ENCODE data around the gene CLDN6. TPM values are rescaled to one million over a fixed set of nuclear protein-coding genes. Genes with fewer than 3 reads are reported as not detected.

CLDN6 gene
- total and polyA plus RNA-seq, 9 of the 15 experiments (the other 6 are each of a cell fraction or from before 2014, with no cell fraction given), result 0.22 to 0.75 (median 0.38) TPM; not detected in 3

DNA sequence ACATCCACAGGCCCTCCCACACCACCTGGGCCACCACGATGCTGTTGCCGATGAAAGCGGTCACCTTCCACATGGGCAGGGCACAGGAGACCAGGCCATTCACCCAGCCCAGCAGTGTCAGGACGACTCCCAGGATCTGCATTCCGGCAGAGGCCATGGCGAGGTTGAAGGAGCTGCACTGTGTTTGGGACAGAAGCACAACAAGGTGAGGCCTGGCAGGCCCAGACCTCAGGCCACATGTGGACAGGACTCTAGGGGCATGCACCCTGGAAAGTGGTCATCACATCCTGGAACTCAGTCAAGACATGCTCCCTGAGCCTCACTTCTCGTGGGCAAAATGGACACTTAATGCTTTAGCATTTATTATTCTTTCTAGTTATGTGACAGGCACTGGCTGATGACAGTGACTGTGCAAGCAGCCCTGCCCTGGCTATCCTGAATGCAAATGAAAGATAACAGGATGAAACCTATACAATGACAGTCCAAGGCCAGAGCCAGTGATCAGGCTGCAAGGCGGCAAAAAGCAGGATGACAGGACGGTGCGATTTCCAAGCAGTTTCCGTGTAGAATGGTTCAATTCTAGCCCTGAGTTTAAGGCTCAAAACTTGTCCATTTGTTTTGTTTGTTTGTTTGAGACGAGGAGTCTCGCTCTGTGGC, 2.0 kb downstream of the CLDN6 start (continued):
- TF ChIP-seq, protein P1, sequence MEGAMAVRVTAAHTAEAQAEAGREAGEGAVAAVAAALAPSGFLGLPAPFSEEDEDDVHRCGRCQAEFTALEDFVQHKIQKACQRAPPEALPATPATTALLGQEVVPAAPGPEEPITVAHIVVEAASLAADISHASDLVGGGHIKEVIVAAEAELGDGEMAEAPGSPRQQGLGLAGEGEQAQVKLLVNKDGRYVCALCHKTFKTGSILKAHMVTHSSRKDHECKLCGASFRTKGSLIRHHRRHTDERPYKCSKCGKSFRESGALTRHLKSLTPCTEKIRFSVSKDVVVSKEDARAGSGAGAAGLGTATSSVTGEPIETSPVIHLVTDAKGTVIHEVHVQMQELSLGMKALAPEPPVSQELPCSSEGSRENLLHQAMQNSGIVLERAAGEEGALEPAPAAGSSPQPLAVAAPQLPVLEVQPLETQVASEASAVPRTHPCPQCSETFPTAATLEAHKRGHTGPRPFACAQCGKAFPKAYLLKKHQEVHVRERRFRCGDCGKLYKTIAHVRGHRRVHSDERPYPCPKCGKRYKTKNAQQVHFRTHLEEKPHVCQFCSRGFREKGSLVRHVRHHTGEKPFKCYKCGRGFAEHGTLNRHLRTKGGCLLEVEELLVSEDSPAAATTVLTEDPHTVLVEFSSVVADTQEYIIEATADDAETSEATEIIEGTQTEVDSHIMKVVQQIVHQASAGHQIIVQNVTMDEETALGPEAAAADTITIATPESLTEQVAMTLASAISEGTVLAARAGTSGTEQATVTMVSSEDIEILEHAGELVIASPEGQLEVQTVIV (CRISPR knock-in tag; IDR thresholded peaks at IDR 0.05; ENCODE audit: borderline replicate concordance), result no peak
- no peak for TF ChIP-seq PHF21A (IDR thresholded peaks at IDR 0.05; ENCODE audit: borderline replicate concordance, low read depth)
- TF ChIP-seq, protein P2, sequence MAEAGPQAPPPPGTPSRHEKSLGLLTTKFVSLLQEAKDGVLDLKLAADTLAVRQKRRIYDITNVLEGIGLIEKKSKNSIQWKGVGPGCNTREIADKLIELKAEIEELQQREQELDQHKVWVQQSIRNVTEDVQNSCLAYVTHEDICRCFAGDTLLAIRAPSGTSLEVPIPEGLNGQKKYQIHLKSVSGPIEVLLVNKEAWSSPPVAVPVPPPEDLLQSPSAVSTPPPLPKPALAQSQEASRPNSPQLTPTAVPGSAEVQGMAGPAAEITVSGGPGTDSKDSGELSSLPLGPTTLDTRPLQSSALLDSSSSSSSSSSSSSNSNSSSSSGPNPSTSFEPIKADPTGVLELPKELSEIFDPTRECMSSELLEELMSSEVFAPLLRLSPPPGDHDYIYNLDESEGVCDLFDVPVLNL (CRISPR knock-in tag; IDR thresholded peaks at IDR 0.05; ENCODE audit: low read depth), result no peak
- no peak for TF ChIP-seq ZNF197 (CRISPR knock-in tag; IDR thresholded peaks at IDR 0.05; ENCODE audit: low read depth)
- TF ChIP-seq, protein P3, sequence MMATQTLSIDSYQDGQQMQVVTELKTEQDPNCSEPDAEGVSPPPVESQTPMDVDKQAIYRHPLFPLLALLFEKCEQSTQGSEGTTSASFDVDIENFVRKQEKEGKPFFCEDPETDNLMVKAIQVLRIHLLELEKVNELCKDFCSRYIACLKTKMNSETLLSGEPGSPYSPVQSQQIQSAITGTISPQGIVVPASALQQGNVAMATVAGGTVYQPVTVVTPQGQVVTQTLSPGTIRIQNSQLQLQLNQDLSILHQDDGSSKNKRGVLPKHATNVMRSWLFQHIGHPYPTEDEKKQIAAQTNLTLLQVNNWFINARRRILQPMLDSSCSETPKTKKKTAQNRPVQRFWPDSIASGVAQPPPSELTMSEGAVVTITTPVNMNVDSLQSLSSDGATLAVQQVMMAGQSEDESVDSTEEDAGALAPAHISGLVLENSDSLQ (IDR thresholded peaks at IDR 0.05), result peak; percentile 75
- TF ChIP-seq, protein P4, sequence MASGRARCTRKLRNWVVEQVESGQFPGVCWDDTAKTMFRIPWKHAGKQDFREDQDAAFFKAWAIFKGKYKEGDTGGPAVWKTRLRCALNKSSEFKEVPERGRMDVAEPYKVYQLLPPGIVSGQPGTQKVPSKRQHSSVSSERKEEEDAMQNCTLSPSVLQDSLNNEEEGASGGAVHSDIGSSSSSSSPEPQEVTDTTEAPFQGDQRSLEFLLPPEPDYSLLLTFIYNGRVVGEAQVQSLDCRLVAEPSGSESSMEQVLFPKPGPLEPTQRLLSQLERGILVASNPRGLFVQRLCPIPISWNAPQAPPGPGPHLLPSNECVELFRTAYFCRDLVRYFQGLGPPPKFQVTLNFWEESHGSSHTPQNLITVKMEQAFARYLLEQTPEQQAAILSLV (tag; IDR thresholded peaks at IDR 0.05), result no peak
- TF ChIP-seq, protein P5, sequence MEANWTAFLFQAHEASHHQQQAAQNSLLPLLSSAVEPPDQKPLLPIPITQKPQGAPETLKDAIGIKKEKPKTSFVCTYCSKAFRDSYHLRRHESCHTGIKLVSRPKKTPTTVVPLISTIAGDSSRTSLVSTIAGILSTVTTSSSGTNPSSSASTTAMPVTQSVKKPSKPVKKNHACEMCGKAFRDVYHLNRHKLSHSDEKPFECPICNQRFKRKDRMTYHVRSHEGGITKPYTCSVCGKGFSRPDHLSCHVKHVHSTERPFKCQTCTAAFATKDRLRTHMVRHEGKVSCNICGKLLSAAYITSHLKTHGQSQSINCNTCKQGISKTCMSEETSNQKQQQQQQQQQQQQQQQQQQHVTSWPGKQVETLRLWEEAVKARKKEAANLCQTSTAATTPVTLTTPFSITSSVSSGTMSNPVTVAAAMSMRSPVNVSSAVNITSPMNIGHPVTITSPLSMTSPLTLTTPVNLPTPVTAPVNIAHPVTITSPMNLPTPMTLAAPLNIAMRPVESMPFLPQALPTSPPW (CRISPR knock-in tag; IDR thresholded peaks at IDR 0.05), result no peak
- TF ChIP-seq, protein P6, sequence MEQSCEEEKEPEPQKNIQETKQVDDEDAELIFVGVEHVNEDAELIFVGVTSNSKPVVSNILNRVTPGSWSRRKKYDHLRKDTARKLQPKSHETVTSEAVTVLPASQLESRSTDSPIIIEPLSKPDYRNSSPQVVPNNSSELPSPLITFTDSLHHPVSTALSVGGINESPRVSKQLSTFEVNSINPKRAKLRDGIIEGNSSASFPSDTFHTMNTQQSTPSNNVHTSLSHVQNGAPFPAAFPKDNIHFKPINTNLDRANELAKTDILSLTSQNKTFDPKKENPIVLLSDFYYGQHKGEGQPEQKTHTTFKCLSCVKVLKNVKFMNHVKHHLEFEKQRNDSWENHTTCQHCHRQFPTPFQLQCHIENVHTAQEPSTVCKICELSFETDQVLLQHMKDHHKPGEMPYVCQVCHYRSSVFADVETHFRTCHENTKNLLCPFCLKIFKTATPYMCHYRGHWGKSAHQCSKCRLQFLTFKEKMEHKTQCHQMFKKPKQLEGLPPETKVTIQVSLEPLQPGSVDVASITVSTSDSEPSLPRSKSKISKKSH (CRISPR knock-in tag; IDR thresholded peaks at IDR 0.05), result no peak
- peak; percentile 57 for TF ChIP-seq ARID1B (IDR thresholded peaks at IDR 0.05)
- TF ChIP-seq, protein P7, sequence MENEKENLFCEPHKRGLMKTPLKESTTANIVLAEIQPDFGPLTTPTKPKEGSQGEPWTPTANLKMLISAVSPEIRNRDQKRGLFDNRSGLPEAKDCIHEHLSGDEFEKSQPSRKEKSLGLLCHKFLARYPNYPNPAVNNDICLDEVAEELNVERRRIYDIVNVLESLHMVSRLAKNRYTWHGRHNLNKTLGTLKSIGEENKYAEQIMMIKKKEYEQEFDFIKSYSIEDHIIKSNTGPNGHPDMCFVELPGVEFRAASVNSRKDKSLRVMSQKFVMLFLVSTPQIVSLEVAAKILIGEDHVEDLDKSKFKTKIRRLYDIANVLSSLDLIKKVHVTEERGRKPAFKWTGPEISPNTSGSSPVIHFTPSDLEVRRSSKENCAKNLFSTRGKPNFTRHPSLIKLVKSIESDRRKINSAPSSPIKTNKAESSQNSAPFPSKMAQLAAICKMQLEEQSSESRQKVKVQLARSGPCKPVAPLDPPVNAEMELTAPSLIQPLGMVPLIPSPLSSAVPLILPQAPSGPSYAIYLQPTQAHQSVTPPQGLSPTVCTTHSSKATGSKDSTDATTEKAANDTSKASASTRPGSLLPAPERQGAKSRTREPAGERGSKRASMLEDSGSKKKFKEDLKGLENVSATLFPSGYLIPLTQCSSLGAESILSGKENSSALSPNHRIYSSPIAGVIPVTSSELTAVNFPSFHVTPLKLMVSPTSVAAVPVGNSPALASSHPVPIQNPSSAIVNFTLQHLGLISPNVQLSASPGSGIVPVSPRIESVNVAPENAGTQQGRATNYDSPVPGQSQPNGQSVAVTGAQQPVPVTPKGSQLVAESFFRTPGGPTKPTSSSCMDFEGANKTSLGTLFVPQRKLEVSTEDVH (IDR thresholded peaks at IDR 0.05; ENCODE audit: low read depth, partially characterized antibody), result no peak
- no peak for TF ChIP-seq CBX8 (IDR thresholded peaks at IDR 0.05; ENCODE audit: borderline replicate concordance, extremely low read depth, low read depth, low read length, poor library complexity, severe bottlenecking)
- TF ChIP-seq GABPB2 (CRISPR knock-in tag; conservative IDR thresholded peaks at IDR 0.05), result no peak
- TF ChIP-seq SP2 (IDR thresholded peaks at IDR 0.05; ENCODE audit: extremely low read depth, low read depth, low read length, poor library complexity, severe bottlenecking), result no peak
- no peak for TF ChIP-seq ZNF707 (CRISPR knock-in tag; conservative IDR thresholded peaks at IDR 0.05)

Measured in K562 (cell line).